HG02943 (cell line): Measurements from ENCODE around the gene CDS1.
"Not testable (repeated sequence)": the region's sequence is repeated elsewhere in the genome, so short reads cannot be mapped to it uniquely, and the experiment has no call there.

Experiments used
- ATAC-seq: cut with Tn5 transposase; IDR thresholded peaks from one replicate; pipeline ENCODE4 v1.9.1; 2021; ENCODE audit warnings: mild to moderate bottlenecking, low read depth, moderate library complexity; ENCODE audit not compliant: unreplicated experiment

The CDS1 gene

DNA sequence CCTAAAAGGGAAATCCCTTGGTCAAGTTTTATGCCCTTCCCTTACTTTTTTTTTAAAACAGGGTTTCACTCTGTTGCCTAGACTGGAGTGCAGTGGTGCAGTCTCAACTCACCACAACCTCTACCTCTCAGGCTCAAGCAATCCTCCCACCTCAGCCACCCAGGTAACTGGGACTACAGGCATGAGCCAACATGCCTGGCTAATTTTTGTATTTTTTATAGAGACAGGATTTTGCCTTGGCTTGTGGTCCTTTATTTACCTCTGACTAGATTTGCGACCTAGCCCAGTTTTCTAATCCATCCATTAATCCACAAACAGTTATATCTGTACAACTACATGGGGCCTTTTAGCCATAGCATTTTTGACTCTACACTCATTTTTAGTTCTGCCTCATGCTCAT is 23.7 kb downstream of the CDS1 start:
- ATAC-seq, result no peak

DNA sequence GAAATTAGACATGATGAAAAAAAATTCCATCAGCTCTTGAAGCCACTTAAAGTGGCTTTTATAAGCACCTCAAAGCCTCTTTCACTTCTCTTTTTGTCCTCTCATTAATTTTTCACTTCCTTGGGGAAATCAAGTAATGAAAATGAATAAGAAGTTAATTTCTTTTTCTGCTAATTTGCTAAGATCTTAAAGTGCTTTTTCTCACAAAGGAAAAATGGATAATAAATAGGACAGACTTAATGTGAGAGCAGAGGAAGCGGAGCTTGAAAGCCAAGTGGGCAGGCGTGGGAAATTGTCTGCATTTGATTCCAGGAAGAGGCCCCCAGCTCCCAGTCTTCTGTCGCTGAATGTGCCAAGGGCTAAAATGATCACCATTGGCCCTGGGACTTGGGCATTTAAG is 28.6 kb downstream of the CDS1 start:
- no peak for ATAC-seq

DNA sequence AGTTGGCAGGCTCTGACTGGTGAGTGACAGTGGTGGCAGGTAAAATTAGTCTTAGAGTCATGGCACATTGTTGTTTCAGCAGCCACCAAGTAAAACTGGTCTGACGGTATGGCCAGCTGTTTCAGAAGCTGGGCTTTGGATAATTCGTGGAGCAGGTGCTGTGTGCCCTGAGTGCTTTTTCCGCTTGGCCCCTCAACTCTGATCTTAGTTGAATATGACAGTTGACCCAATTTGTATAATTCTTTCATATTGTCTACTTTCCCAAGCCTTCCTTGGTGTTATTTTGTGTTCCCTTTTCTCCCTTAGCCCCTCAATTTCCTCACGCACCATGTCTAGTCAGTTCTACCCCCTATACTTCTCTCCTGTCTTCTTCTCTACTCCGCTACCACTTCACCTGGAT is 32.0 kb downstream of the CDS1 start:
- ATAC-seq, result no peak

DNA sequence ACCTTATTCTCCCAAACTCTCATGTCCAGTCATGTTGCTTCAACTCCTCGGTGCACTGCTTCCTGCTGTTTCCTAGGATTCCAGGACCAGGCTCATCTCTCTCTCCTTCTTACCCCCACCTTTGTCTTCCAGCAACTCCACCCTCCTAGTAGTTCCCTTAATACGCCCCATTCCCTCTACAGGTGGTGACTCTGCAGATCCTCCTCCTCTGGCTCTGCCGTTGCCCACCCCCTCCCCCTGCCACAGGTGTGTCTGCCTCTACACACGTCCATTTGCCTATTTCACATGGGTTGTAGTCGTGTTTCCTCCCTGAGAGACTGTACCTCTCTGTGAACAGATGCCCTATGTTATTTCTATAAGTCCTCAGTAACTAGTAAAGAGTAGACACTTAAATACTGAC is 32.4 kb downstream of the CDS1 start:
- no peak for ATAC-seq

DNA sequence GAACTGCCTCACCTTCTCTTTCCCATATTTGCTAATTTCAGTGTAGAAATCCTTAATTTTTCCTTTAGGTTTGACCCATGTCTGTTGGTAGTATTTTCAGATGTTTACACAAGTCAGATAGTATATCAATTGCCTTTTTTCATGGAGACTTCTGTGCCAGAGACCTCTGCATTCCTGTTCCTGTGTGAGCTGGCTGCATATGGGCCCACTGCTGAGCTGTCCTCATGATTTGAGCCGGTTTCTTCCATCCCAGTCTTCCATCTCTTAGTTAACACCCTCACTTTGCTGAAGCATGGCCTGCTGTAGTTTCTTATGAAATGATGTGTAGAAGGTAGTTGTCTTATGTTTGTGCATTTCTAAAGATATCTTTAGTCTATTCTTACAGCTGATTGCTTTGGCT is 40.0 kb downstream of the CDS1 start:
- ATAC-seq, result no peak

DNA sequence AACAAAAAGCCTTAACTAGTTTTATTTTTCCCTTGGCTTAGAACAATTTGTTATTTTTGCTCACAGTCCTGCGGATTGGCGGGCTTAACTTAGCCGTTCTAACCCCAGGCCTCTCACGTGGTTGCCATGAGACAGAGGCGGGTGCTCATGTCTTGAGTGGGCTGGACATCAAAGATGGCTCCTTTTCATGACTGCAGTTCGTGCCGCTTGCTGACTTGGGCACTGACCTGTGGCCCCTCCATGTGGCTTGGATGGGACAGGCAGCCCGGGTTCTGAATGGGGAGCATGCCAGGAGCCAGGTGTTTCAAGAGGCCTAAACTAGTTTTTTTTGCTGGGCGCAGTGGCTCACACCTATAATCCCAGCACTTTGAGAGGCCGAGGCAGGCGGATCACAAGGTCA is 40.7 kb downstream of the CDS1 start:
- ATAC-seq, result no peak

DNA sequence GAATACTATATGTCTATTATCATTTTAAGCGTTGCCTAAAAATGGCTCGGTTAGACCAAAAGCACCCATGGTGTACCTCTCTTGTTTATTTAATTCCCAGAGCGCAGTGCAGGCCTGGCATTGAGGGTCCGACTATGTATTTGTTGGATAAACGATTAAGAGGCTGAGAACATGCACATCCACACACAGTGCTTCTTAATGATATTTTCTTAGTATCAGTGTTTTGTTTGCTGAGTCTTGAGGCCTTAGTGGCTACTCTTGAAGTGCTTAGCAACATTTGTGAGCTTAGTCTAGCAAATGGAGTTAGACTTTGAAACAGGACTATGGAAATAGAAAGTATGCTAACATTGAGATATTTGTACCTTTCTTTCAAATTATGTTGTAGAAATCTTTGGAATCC is 43.7 kb downstream of the CDS1 start:
- ATAC-seq, result no peak

DNA sequence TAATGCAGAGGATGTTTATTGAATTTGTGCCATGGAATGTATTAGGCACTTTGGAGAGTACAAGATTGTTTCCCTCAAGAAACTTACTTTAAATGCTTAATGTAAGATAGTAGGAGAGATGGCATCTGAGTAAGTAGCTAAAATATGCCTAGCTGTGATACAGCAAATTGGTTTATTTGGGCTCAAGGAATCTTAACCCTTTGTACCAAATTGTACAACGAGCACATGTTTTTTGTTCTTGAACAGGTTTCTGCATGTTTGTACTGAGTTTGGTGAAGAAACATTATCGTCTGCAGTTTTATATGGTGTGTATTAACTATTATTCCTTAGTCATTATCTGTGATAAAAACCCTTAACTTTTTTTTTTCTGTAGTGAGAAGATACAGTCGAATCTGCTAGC is 48.6 kb downstream of the CDS1 start:
- no peak for ATAC-seq

DNA sequence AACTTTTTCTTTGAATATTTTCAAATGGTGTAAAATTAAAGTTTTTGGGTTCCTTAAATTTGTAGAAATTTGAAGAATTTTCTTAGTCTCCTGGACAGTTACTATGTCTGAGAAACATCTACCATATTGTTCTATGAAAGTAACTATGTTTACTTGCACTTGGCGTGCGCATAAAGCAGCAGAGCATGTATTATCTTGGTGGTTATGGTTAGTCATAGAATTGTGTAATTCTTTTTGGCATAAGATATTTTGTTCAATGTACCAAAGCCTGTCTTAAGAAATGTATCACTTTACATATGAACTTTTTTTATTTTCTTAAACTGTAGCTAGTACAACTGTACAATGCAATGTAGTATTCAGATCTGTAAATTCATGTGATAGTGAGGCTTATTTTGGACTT is 49.2 kb downstream of the CDS1 start:
- no peak for ATAC-seq

DNA sequence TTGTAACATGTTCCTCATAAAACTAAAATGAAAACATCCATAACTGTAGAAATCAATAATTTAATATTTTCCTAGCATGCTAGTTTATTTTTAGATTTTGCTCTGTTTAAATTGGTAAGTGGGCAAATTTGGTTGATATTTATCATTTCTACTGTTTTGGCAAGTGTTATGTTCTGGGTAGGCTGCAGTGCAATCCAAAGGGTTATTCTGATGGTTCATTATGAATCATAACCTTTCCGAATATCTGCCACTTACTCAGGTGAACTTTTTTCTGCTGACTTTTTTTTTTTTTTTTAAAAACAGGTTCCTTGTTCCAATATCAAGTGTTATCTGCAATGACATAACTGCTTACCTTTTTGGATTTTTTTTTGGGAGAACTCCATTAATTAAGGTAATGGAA is 52.0 kb downstream of the CDS1 start:
- no peak for ATAC-seq

DNA sequence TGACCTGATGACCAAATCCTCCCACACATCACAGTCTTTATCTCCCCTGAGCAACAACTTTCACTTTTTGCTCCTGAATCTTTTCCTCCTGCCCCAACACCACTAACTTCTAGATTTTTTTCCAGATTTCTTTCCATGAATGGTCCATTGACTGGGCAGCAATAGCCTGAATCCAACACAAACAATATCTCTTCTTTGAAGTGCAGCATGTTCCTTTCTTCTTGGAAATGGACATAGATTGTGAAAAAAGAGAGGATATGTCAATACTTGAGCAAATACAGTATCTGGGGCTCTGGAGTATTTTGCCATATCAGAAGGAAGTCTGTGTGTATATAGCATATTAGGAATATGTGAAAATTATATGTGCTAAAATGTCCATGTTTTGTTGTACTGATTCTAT is 55.2 kb downstream of the CDS1 start:
- no peak for ATAC-seq

DNA sequence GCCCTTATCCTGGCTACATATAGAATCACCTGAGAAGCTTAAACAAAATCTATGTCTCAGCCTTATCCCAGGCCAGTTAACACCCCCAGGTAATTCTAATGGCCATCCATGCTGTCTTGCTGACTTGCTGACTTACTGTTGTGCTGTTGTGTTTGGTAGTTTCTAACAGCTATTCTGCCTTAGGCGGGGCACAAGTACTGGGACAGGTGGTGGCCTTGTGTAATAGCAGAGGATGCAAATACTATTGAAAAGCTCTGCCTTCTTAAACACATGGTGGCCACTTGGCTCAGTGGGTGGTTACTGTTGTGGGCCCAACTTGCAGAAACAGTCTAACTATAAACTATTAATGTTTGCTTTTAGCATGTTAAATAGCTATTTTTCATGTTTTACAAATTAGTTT is 56.2 kb downstream of the CDS1 start:
- ATAC-seq, result no peak

DNA sequence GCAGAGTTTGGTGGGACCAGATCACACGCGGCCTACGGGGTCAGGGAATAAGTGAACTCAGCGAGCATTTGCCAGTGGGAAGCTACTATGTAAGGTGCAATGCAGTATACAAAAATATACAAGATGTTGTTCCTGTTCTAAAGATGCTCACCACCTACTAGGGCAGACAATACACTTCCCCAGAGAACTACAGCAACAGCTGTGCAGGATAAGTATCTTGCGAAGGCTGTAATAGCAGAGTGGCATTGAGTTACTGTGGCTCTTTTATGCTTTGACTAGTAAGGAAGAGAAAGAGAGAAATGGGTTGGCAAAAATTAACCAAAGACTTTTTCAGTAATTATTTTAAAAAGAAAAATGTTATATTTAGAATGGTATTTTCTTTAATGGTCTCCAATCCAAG is 61.2 kb downstream of the CDS1 start:
- ATAC-seq, result no peak

DNA sequence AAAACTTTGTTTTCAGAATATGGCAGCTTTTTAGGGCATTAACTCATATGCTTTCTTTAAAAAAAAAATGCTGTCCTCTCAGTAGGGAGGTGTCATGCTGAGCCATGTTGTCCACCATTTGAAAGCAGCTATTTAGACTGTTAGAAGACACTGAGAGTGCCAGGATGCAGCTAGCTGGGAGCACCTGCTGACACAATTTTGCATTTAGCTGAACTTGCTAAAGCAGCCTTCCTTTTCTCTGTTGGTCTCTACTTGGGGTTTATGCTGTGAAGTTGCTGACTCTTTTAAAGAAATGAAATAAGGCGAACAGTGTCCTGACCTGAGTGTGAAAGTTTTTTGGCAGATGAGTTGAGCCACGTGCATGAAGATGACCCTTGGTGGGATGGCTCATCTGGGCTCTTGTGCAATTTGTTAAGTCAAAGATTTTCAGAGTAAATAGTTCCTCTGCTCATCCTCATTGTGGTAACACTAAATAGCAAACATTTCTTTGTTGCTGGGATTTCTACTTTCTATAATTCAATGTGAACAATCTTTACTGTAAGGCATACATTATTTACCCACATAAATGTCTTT is 64.5 kb downstream of the CDS1 start:
- no peak for ATAC-seq

DNA sequence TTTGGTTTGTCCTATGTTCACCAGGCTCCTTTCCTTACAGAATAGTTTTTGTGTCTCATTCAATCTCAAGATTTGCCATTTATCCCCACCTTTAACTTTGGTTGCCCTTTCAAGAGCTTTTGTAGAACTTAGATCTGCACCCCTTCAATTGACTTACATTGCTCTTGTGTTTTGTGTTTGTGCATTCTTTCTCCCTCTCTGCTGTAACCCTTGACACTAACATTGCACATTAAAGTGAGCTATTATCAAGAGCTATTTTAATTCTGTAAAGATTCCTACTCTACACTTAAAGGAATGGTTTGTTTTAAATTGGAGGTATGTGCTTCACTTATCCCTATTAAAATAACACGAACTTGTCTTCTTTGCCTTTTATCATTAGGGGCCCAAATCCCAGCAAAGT is 65.3 kb downstream of the CDS1 start:
- ATAC-seq, result no peak

DNA sequence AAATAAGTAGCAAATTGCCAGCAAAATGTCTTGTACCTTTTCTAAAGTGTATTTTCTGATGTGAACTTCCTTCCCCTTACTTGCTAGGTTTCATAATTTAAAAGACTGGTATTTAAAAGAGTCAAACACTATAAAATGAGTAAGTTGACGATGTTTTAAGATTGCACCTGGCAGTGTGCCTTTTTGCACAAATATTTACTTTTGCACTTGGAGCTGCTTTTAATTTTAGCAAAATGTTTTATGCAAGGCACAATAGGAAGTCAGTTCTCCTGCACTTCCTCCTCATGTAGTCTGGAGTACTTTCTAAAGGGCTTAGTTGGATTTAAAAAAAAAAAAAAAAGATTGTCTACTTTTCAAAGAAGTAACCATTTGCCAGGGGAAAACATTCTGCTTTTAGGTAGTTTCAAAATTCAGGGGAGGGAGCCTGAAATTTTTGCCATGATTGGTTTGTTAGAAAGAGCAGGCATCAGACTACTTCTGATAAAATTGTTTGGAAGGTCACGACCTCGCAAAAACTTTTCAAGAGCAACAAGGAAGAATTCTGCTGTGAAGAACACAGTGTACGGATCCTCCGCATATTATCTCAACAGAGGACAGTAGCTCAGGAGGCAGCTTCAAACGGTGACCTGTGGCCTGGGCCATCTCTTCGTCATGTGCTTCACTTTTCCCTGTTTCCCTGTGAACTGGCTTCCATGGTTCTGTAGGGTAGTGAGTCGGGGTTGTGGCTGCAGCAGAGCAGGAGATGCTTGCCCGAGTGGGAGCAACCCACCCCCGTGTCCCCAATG is 66.1 kb downstream of the CDS1 start:
- ATAC-seq, result no peak

DNA sequence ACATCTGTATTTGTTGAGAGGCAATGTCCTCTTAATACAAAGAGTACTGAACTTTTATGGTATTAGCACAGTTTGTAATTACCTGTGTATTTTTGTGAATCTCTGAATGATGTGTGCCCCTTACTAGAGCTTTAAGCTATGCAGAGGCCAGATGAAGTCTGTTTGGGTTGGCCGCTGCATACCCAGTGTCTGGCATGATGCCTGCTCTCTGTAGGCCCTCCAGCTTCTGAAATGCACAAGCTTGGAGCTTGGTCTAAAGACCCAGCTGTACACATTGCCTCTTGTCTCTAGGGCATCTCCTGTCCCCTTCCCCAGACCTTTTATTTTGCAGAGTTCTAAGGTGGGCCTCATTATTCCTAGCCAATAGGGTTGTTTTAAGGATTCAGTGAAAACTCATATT is 68.6 kb downstream of the CDS1 start:
- no peak for ATAC-seq

DNA sequence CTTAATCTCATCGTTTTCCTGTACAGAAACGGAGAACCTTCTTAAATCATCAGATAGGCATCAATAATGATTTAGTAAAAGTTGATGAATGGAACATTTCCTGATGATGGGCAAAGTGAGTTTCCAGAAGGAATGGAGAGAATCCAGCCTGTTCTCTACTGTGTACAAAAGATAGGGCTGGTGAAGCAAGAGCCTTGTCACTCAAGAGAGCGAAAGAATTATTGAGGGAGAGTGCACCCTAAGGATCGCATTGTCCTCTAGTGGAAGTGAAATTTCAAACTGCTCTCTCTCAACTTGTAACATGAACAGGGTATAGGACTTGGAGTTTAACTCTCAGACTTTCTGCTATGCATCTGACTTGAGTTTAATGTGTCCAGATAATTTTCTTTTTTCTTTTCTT is 69.6 kb downstream of the CDS1 start:
- no peak for ATAC-seq

DNA sequence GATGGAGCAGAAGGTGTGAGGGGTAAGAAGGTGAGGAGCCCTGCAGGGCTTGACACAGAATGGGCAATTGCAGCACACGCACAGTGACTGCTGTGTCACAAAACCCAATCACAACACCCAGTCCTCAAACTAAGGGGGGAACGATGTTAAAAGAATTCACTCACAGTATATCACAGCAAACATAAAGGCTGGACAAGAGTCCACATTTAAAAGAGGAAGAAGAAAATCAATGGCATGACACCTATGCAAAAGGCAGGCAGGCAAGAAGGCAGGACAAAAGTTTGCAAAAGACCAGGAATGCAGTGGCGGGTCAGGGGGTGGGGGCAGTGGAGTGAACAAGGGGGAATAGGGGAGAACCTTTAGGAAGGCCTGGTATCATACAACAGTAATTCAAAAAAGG is 77.7 kb downstream of the CDS1 start:
- ATAC-seq, result no peak

DNA sequence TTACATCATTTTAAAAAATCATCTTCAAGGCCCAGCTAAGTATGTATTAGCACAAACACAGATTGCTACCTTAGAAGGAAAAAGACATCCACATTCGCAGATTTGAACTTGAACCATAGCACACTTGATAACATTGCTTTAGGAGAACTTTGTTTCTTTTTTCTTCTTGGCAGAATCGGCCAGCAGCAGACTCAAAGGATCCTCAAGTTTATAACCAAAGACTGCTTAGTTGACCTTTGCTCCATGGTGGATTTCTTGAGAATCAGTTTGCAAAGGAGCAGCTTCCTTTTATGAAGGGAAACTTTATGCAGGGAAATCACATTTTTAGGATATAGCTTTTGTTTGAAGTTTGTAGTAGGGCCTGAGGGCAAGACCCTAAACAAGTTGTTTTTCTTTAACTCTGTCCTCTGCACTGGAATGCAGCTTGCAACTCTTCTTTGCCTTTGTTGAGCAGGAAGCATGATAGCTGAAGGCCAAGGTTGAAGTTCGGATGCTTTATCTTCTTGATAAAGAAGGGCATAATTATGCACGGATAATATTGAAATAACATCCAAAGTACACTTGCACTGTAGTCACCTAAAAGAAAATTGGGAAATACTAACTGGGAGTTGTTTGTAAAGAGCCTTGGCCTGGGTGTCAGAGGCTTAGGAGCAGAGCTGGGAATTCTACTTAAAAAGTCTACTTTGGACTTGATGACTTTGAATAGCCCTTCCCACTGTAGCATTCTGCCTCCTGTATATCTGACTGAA is 78.4 kb downstream of the CDS1 start:
- no peak for ATAC-seq

DNA sequence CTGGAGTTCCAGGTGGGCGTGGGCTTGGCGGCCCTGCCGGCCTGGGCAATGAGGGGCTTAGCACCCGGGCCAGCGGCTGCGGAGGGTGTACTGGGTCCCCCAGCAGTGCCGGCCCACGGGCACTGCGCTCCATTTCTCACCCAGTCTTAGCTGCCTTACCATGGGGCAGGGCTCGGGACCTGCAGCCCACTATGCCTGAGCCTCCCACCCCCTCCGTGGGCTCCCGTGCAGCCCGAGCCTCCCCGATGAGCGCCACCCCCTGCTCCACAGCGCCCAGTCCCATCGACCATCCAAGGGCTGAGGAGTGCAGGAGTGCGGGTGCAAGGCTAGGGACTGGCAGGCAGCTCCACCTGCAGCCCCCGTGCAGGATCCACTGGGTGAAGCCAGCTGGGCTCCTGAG is 81.8 kb downstream of the CDS1 start:
- ATAC-seq, result not testable (repeated sequence)

DNA sequence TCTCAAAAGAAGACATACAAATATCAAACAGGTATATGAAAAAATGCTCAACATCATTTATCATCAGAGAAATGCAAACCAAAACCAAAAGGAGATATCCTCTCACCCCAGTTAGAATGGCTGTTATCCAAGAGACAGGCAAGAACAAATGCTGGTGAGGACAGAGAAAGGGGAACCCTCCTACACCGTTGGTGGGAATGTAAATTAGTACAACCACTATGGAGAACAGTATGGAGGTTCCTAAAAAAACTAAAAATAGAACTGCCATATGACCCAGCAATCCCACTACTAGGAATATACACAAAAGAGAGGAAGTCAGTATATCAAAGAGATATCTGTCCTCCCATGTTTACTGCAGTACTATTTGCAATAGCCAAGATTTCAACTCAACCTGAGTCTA is 83.5 kb downstream of the CDS1 start:
- no peak for ATAC-seq
